ENCODE data around the gene RAE1. TPM values are rescaled to one million over a fixed set of nuclear protein-coding genes. Genes with fewer than 3 reads are reported as not detected.
A peak's percentile ranks its signal among the peaks of the same experiment; 100 is the strongest.

Gene RAE1
- 31.3 to 33.4 TPM (median 31.4 TPM) in 3 replicates for total RNA-seq (2021)
- Bru-seq, nascent RNA: percentile 87 among the genes with signal in this experiment
- long read RNA-seq, experiment 1, transcript RAE1-203 (12 exons, 2,639 nt): major isoform, 183 of 228 reads
- long read RNA-seq, experiment 1, transcript RAE1-201 (12 exons, 2,362 nt): minor isoform, 9 of 228 reads
- long read RNA-seq, experiment 1, partial matches to known transcripts: 6 of 228 reads
- long read RNA-seq, experiment 1, other reads (novel, unspliced or antisense): 21 of 228 reads
- long read RNA-seq, experiment 2, transcript RAE1-203 (12 exons, 2,639 nt): major isoform, 43 of 70 reads
- long read RNA-seq, experiment 2, partial matches to known transcripts: 10 of 70 reads
- long read RNA-seq, experiment 2, other reads (novel, unspliced or antisense): 14 of 70 reads
- long read RNA-seq, experiment 3, transcript RAE1-203 (12 exons, 2,639 nt): major isoform, 264 of 306 reads
- long read RNA-seq, experiment 3, transcript RAE1-201 (12 exons, 2,362 nt): minor isoform, 12 of 306 reads
- long read RNA-seq, experiment 3, partial matches to known transcripts: 9 of 306 reads
- long read RNA-seq, experiment 3, other reads (novel, unspliced or antisense): 20 of 306 reads

DNA sequence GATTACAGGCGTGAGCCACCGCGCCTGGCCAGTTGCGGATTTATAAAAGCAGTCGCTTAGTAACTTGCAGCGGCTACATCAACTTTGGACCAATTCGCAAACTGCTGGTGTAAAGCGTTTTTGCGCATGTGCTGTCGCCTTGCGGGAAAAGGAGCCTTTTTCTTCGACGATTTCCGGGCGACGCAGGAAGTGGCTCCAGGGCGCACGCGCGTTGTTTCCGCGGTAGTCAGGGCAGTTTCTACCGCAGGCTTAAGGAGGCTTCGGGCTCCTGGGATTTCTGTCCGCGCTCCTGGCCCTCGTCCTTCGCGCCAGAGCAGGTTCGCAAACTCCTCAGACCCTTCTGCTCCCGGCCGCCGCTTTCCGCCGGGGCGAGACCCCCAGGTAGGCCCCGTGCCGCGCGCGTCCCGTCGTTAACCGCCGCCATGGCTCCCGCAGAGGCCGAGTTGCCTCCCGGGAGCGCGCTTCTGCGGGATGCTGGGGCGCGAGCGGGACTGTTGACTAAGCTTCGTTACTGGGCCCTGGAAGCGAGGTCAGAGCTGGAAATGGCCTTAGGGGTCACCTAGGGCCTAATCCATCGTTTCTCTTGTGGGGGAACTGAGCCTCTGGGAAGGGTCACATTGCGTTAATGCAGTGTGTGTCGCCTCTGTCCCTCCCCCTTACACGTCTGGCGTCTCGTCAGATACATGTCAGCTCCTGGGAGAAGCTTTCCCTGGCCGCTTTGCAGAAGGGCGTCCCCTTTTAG lies at the start of gene RAE1:
Gene RAE1, plus strand, starts transcription at position 214 of the 742 bp plus-strand sequence. CDS start 2,784 bp downstream, outside the sequence.
- Mint-ChIP-seq H3K4me3 (peak within 1 kb of the TSS; percentile 87), H3K4me1 (peaks cover 11% of the 10 kb centered on the region), H3K27me3 (ENCODE audit: low read depth) (peaks cover 6% of the 10 kb centered on the region), H3K36me3 (peaks cover 33% of the 10 kb centered on the region), H3K9me3 (peaks cover 5% of the 10 kb centered on the region; the same call in 1 of the 2 replicates), H3K27ac (peak within 1 kb of the TSS; percentile 16; the same call in 1 of the 2 replicates)
- CTCF ChIA-PET: interaction anchor here (1.0 to 7.0 kb wide), 4 partner anchors 18 to 259 kb away, joined by 4 to 20 read pairs (median 16); partner anchors contain the start of gene SPO11
- ATAC-seq (peak; percentile 84), DNase-seq (ENCODE audit: low spot score) (peak; percentile 81)
- POLR2A ChIA-PET: no interaction called here
- TF ChIP-seq AR (CRISPR knock-in tag; IDR thresholded peaks at IDR 0.05): no peak
- TF ChIP-seq ATF1 (CRISPR knock-in tag; IDR thresholded peaks at IDR 0.05): no peak
- TF ChIP-seq, protein P1, sequence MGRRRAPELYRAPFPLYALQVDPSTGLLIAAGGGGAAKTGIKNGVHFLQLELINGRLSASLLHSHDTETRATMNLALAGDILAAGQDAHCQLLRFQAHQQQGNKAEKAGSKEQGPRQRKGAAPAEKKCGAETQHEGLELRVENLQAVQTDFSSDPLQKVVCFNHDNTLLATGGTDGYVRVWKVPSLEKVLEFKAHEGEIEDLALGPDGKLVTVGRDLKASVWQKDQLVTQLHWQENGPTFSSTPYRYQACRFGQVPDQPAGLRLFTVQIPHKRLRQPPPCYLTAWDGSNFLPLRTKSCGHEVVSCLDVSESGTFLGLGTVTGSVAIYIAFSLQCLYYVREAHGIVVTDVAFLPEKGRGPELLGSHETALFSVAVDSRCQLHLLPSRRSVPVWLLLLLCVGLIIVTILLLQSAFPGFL (CRISPR knock-in tag; IDR thresholded peaks at IDR 0.05; ENCODE audit: borderline replicate concordance): no peak
- TF ChIP-seq NR3C1 (CRISPR knock-in tag; conservative IDR thresholded peaks at IDR 0.05; ENCODE audit: low read depth): no peak
- TF ChIP-seq FOXJ3 (CRISPR knock-in tag; IDR thresholded peaks at IDR 0.05; ENCODE audit: borderline replicate concordance): no peak
- TF ChIP-seq IRF2 (CRISPR knock-in tag; IDR thresholded peaks at IDR 0.05; ENCODE audit: borderline replicate concordance, low read depth): no peak
- TF ChIP-seq ELF4 (CRISPR knock-in tag; IDR thresholded peaks at IDR 0.05; ENCODE audit: low read depth): no peak
- TF ChIP-seq, protein P2, sequence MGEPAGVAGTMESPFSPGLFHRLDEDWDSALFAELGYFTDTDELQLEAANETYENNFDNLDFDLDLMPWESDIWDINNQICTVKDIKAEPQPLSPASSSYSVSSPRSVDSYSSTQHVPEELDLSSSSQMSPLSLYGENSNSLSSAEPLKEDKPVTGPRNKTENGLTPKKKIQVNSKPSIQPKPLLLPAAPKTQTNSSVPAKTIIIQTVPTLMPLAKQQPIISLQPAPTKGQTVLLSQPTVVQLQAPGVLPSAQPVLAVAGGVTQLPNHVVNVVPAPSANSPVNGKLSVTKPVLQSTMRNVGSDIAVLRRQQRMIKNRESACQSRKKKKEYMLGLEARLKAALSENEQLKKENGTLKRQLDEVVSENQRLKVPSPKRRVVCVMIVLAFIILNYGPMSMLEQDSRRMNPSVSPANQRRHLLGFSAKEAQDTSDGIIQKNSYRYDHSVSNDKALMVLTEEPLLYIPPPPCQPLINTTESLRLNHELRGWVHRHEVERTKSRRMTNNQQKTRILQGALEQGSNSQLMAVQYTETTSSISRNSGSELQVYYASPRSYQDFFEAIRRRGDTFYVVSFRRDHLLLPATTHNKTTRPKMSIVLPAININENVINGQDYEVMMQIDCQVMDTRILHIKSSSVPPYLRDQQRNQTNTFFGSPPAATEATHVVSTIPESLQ (CRISPR knock-in tag; IDR thresholded peaks at IDR 0.05): no peak
- 0 out of 2 replicates have a peak, but pooled peaks have one; percentile 25 for TF ChIP-seq ZBTB43 (CRISPR knock-in tag; IDR thresholded peaks at IDR 0.05)
- TF ChIP-seq CREM (CRISPR knock-in tag; IDR thresholded peaks at IDR 0.05): peak; percentile 86
- TF ChIP-seq CREB1 (CRISPR knock-in tag; IDR thresholded peaks at IDR 0.05): 0 out of 2 replicates have a peak, but pooled peaks have one; percentile 51
- TF ChIP-seq, protein P3, sequence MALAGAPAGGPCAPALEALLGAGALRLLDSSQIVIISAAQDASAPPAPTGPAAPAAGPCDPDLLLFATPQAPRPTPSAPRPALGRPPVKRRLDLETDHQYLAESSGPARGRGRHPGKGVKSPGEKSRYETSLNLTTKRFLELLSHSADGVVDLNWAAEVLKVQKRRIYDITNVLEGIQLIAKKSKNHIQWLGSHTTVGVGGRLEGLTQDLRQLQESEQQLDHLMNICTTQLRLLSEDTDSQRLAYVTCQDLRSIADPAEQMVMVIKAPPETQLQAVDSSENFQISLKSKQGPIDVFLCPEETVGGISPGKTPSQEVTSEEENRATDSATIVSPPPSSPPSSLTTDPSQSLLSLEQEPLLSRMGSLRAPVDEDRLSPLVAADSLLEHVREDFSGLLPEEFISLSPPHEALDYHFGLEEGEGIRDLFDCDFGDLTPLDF (CRISPR knock-in tag; IDR thresholded peaks at IDR 0.05): no peak
- 0 out of 2 replicates have a peak, but pooled peaks have one; percentile 38 for TF ChIP-seq FOXP1 (CRISPR knock-in tag; IDR thresholded peaks at IDR 0.05; ENCODE audit: borderline replicate concordance)
- no peak for TF ChIP-seq ZNF138 (CRISPR knock-in tag; conservative IDR thresholded peaks at IDR 0.05)
- no peak for TF ChIP-seq TP53 (CRISPR knock-in tag; IDR thresholded peaks at IDR 0.05)
- no peak for TF ChIP-seq KAT7 (CRISPR knock-in tag; IDR thresholded peaks at IDR 0.05; ENCODE audit: borderline replicate concordance)
- peak; percentile 57; the same call in 1 of the 2 replicates for TF ChIP-seq TEAD1 (CRISPR knock-in tag; IDR thresholded peaks at IDR 0.05)
- no peak for TF ChIP-seq ZNF317 (CRISPR knock-in tag; IDR thresholded peaks at IDR 0.05; ENCODE audit: borderline replicate concordance, low read depth)
- no peak for TF ChIP-seq CTCF (IDR thresholded peaks at IDR 0.05)
- TF ChIP-seq, protein P4, sequence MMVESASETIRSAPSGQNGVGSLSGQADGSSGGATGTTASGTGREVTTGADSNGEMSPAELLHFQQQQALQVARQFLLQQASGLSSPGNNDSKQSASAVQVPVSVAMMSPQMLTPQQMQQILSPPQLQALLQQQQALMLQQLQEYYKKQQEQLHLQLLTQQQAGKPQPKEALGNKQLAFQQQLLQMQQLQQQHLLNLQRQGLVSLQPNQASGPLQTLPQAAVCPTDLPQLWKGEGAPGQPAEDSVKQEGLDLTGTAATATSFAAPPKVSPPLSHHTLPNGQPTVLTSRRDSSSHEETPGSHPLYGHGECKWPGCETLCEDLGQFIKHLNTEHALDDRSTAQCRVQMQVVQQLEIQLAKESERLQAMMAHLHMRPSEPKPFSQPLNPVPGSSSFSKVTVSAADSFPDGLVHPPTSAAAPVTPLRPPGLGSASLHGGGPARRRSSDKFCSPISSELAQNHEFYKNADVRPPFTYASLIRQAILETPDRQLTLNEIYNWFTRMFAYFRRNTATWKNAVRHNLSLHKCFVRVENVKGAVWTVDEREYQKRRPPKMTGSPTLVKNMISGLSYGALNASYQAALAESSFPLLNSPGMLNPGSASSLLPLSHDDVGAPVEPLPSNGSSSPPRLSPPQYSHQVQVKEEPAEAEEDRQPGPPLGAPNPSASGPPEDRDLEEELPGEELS (CRISPR knock-in tag; IDR thresholded peaks at IDR 0.05): peak; percentile 51; the same call in 1 of the 2 replicates

All from WTC11 (cell line).